ENCODE data around the gene MED12L. TPM values are rescaled to one million over a fixed set of nuclear protein-coding genes. Genes with fewer than 3 reads are reported as not detected.

Gene MED12L
- total RNA-seq, 4 donors from 2014 or later: under 0.01 to 0.34 (median 0.27) TPM

GRCh38 chr3:151182349-151183079 lies 97.0 kb downstream of the MED12L start:
- TF ChIP-seq CTCF (IDR thresholded peaks at IDR 0.05; ENCODE audit: low read depth): no peak

- TF ChIP-seq CTCF (IDR thresholded peaks at IDR 0.05; ENCODE audit: low read depth): no peak
These were observed 97.8 kb downstream of the MED12L start for GRCh38 chr3:151183265-151183671.

- no peak for TF ChIP-seq CTCF (IDR thresholded peaks at IDR 0.05; ENCODE audit: low read depth)
These were observed 105.6 kb downstream of the MED12L start for GRCh38 chr3:151191095-151191494.

- TF ChIP-seq CTCF (IDR thresholded peaks at IDR 0.05; ENCODE audit: low read depth): no peak
These were observed 107.1 kb downstream of the MED12L start for GRCh38 chr3:151192545-151192944.

- TF ChIP-seq CTCF (IDR thresholded peaks at IDR 0.05; ENCODE audit: low read depth): no peak
These were observed 110.4 kb downstream of the MED12L start for GRCh38 chr3:151195826-151196225.

GRCh38 chr3:151196434-151196833 lies 111.0 kb downstream of the MED12L start:
- TF ChIP-seq CTCF (IDR thresholded peaks at IDR 0.05; ENCODE audit: low read depth): no peak

- no peak for TF ChIP-seq CTCF (IDR thresholded peaks at IDR 0.05; ENCODE audit: low read depth)
These were observed 111.8 kb downstream of the MED12L start for GRCh38 chr3:151197228-151197627.
